IMR-90 (cell line): Measurements from ENCODE around the gene KXD1. TPM values are rescaled to one million over a fixed set of nuclear protein-coding genes. Genes with fewer than 3 reads are reported as not detected.

Experiments
- ATAC-seq: fragments of 200-7000 bp; cut with Tn5 transposase; 2 replicates; pipeline ENCODE4 v1.9.1; 2020; ENCODE audit warnings: low read depth, mild to moderate bottlenecking, moderate library complexity
- BruUV-seq: library from RNA; stranded (reverse); fragments of 400-500 nt; replicated peaks from 2 replicates; lab custom pipeline; 2021; lab: Mats Ljungman, UMichigan
- CTCF ChIA-PET: fragments of 300-600 bp; formaldehyde crosslinking; extraction: SDS; loops from one replicate; lab custom pipeline; 2021; ENCODE audit warnings: antibody characterized with exemption; lab: Yijun Ruan, JAX
- POLR2A ChIA-PET: fragments of 300-600 bp; sonication (Branson Sonifier 250); formaldehyde crosslinking; loops from one replicate; lab custom pipeline; 2022; ENCODE audit warnings: antibody characterized with exemption; ENCODE audit not compliant: unreplicated experiment; lab: Charles Lee
- DNase-seq: peaks from one replicate; pipeline ENCODE4 v3.0.0; 2013
- H2AFZ ChIP-seq: replicated peaks from 2 replicates; pipeline ENCODE3; 2013; ENCODE audit warnings: low read length, mild to moderate bottlenecking; ENCODE audit not compliant: poor library complexity
- H2AK5ac ChIP-seq: 2 replicates; pipeline ENCODE4 v1.6.1; 2013; ENCODE audit warnings: low read depth, low read length, inconsistent platforms
- H2AK9ac ChIP-seq: replicated peaks from 2 replicates; pipeline ENCODE3; 2013; ENCODE audit warnings: mild to moderate bottlenecking, low read depth, low read length, moderate library complexity; ENCODE audit not compliant: poor library complexity
- H2BK120ac ChIP-seq: 2 replicates; pipeline ENCODE4 v1.6.1; 2013; ENCODE audit warnings: low read depth, low read length, inconsistent platforms
- H2BK15ac ChIP-seq: 3 replicates; pipeline ENCODE4 v1.6.1; 2013; ENCODE audit warnings: low read depth, low read length, inconsistent platforms
- H2BK20ac ChIP-seq: 2 replicates; pipeline ENCODE4 v1.6.1; 2013; ENCODE audit warnings: low read depth, mild to moderate bottlenecking, inconsistent platforms, low read length, moderate library complexity
- H2BK5ac ChIP-seq: 2 replicates; pipeline ENCODE4 v1.6.1; 2013; ENCODE audit warnings: mild to moderate bottlenecking, low read depth, low read length, inconsistent platforms; ENCODE audit not compliant: poor library complexity, severe bottlenecking
- H3K14ac ChIP-seq: replicated peaks from 2 replicates; pipeline ENCODE4 v1.6.1; 2013; ENCODE audit warnings: low read depth, low read length, inconsistent platforms
- H3K18ac ChIP-seq: 2 replicates; pipeline ENCODE4 v1.6.1; 2013; ENCODE audit warnings: low read depth, low read length, control low read depth
- H3K23ac ChIP-seq: 2 replicates; pipeline ENCODE4 v1.6.1; 2013; ENCODE audit warnings: low read depth, low read length, inconsistent platforms
- H3K27ac ChIP-seq: 2 replicates; pipeline ENCODE4 v1.5.1; 2013; ENCODE audit warnings: mild to moderate bottlenecking, control low read depth, low read length; ENCODE audit not compliant: insufficient read depth
- H3K27me3 ChIP-seq: 2 replicates; pipeline ENCODE4 v1.6.1; 2013; ENCODE audit warnings: low read length; ENCODE audit not compliant: control insufficient read depth, insufficient read depth
- H3K36me3 ChIP-seq: 2 replicates; pipeline ENCODE4 v1.6.1; 2013; ENCODE audit warnings: low read length, mixed read lengths; ENCODE audit not compliant: control insufficient read depth, insufficient read depth
- H3K4ac ChIP-seq: 2 replicates; pipeline ENCODE4 v1.6.1; 2013; ENCODE audit warnings: low read depth, low read length, inconsistent platforms
- H3K4me1 ChIP-seq: 2 replicates; pipeline ENCODE4 v1.6.1; 2013; ENCODE audit warnings: low read length, mixed read lengths; ENCODE audit not compliant: control insufficient read depth, insufficient read depth
- H3K4me2 ChIP-seq: 2 replicates; pipeline ENCODE4 v1.6.1; 2013; ENCODE audit warnings: low read depth, mild to moderate bottlenecking, control low read depth, low read length, moderate library complexity
- H3K4me3 ChIP-seq: 2 replicates; pipeline ENCODE4 v1.5.1; 2013; ENCODE audit warnings: low read depth, mild to moderate bottlenecking, control low read depth, low read length, moderate library complexity; ENCODE audit not compliant: insufficient read depth
- H3K56ac ChIP-seq: 2 replicates; pipeline ENCODE4 v1.6.1; 2013; ENCODE audit warnings: low read length, inconsistent platforms; ENCODE audit not compliant: insufficient read depth; ENCODE audit errors: extremely low read depth
- H3K79me1 ChIP-seq, 2 experiments: 2 replicates each; pipeline ENCODE4 v1.6.1; 2013; ENCODE audit warnings: low read length in 2 of 2, inconsistent platforms in 1 of 2, low read depth in 1 of 2
- H3K9ac ChIP-seq: 2 replicates; pipeline ENCODE4 v1.6.1; 2013; ENCODE audit warnings: low read depth, low read length, control low read depth
- H3K9me1 ChIP-seq: 2 replicates; pipeline ENCODE4 v1.6.1; 2013; ENCODE audit warnings: low read length, inconsistent platforms; ENCODE audit not compliant: insufficient read depth
- H3K9me3 ChIP-seq: 2 replicates; pipeline ENCODE4 v1.6.1; 2013; ENCODE audit warnings: low read length; ENCODE audit not compliant: control insufficient read depth, insufficient read depth
- H4K20me1 ChIP-seq: 2 replicates; pipeline ENCODE4 v1.6.1; 2013; ENCODE audit warnings: low read length, inconsistent platforms; ENCODE audit not compliant: insufficient read depth
- H4K5ac ChIP-seq: 2 replicates; pipeline ENCODE4 v1.6.1; 2013; ENCODE audit warnings: mild to moderate bottlenecking, low read depth, low read length, control low read depth
- H4K8ac ChIP-seq, 2 experiments: 2 replicates each; pipeline ENCODE4 v1.6.1; 2013; ENCODE audit warnings: low read depth in 2 of 2, low read length in 2 of 2, control low read depth in 1 of 2, inconsistent platforms in 1 of 2
- H4K91ac ChIP-seq: 2 replicates; pipeline ENCODE4 v1.6.1; 2013; ENCODE audit warnings: low read depth, low read length, inconsistent platforms; ENCODE audit not compliant: insufficient read depth
- CHD1 ChIP-seq: IDR thresholded peaks from 2 replicates; pipeline ENCODE4 v1.6.1; 2012; ENCODE audit warnings: low read depth, low read length, improper control_type of control experiment
- FOS ChIP-seq: fragments of 150-350 bp; IDR thresholded peaks from 2 replicates; pipeline ENCODE4 v1.6.1; 2016; ENCODE audit warnings: low read depth, low read length
- NFE2L2 ChIP-seq: fragments of 150-350 bp; IDR thresholded peaks from 2 replicates; pipeline ENCODE4 v1.6.1; 2016; ENCODE audit warnings: low read depth, mild to moderate bottlenecking, low read length
- POLR2A ChIP-seq: IDR thresholded peaks from 2 replicates; pipeline ENCODE4 v1.6.1; 2012; ENCODE audit warnings: mild to moderate bottlenecking, low read depth, low read length
- RCOR1 ChIP-seq: IDR thresholded peaks from 2 replicates; pipeline ENCODE4 v1.6.1; 2012; ENCODE audit warnings: mild to moderate bottlenecking, low read length, improper control_type of control experiment; ENCODE audit not compliant: insufficient replicate concordance
- WGBS, 2 experiments: methylation state at CpG; one replicate each; pipeline versions ENCODE4 v1.1.5 to v1.1.7; 2013; ENCODE audit warnings: missing lambda C conversion rate in 2 of 2; ENCODE audit not compliant: insufficient read length in 1 of 2; ENCODE audit errors: extremely low coverage in 2 of 2; 5-methylcytosine and 5-hydroxymethylcytosine counted together
- dilution Hi-C: fragments of 300-500 bp; cut with HindIII; formaldehyde crosslinking; loops from one replicate; pipeline ENCODE4 v1.14.3; 2018; ENCODE audit warnings: low sequenced_read_pairs; ENCODE audit not compliant: unreplicated experiment
- in situ Hi-C: fragments of 300-500 bp; cut with MboI; formaldehyde crosslinking; loops from 3 replicates; pipeline ENCODE4 v1.14.3; 2019; ENCODE audit warnings: low sequenced_read_pairs, inconsistent platforms, mixed read lengths
- intact Hi-C: fragments of 100-400 bp; cut with micrococcal nuclease; formaldehyde crosslinking; loops from 2 replicates; pipeline ENCODE4 v1.10.0; 2022
- polyA plus RNA-seq, 3 experiments: library from polyadenylated mRNA; depleted of rRNA; stranded (reverse); fragments of >200 nt; gene quantifications; 2 replicates each; pipeline ENCODE4 v1.2.3, GENCODE V29; 2012; ENCODE audit warnings: low replicate concordance in 1 of 3
- total RNA-seq: library from RNA; depleted of rRNA; stranded (reverse); fragments of >200 nt; gene quantifications from 2 replicates; pipeline ENCODE4 v1.2.3, GENCODE V29; 2012

The KXD1 gene
- total and polyA plus RNA-seq, 2 of the 4 experiments (the other 2 are of a cell fraction), result 66.7 to 196 TPM

GRCh38 chr19:18532168-18532890 lies 25.3 kb upstream of the KXD1 start:
- H2BK20ac ChIP-seq, result no peak overlapping the region
- H3K23ac ChIP-seq, result no peak overlapping the region
- no peak overlapping the region for H2BK5ac ChIP-seq
- H2BK120ac ChIP-seq, result no peak overlapping the region
- no peak for ATAC-seq
- no peaks in the 10 kb centered on the region for H4K20me1 ChIP-seq
- DNase-seq, result no peak
- H3K4me3 ChIP-seq, result no peak overlapping the region
- H3K27me3 ChIP-seq, result no peaks in the 10 kb centered on the region
- ChIA-PET POLR2A (no interaction called here), CTCF (no interaction called here)
- TF ChIP-seq POLR2A, result no peak
- TF ChIP-seq RCOR1, result no peak
- no peak for TF ChIP-seq NFE2L2
- no peak for TF ChIP-seq CHD1
- TF ChIP-seq FOS, result no peak
- no peak overlapping the region for H3K9ac ChIP-seq
- no peak overlapping the region for H4K5ac ChIP-seq
- peaks cover 45% of the 10 kb centered on the region for H3K36me3 ChIP-seq
- no peak overlapping the region for H2AK9ac ChIP-seq
- H2AK5ac ChIP-seq, result no peak overlapping the region
- H4K8ac ChIP-seq, result no peak overlapping the region
- H3K18ac ChIP-seq, result no peak overlapping the region
- no peak overlapping the region for H3K27ac ChIP-seq
- H3K4ac ChIP-seq, result no peak overlapping the region
- 95% methylated on average over 11 of the region's 22 CpGs; no CpG with 5 or more reads in 1 of the 2 experiments for WGBS, 2 experiments
- no peaks in the 10 kb centered on the region for H3K4me1 ChIP-seq
- no peak overlapping the region for H2AFZ ChIP-seq
- intact Hi-C loops, result no loop called here
- peaks cover 3 to 19% of the 10 kb centered on the region in 2 experiments; a peak in 3 of 4 replicates for H3K79me1 ChIP-seq
- no peak overlapping the region for H3K14ac ChIP-seq
- no peak overlapping the region for H2BK15ac ChIP-seq
- no peak overlapping the region for H4K91ac ChIP-seq
- dilution Hi-C loops, result no loop called here
- in situ Hi-C loops, result no loop called here
- no peaks in the 10 kb centered on the region for H3K9me3 ChIP-seq
- no peak overlapping the region for H3K4me2 ChIP-seq
- no TSS peak for BruUV-seq
- no peak overlapping the region for H3K56ac ChIP-seq
- H3K9me1 ChIP-seq, result 0 out of 2 replicates have a peak, but pooled peaks cover 4% of the 10 kb centered on the region
